GM18858 (cell line): ENCODE measurements around the gene CDH23.

Source experiments
- ATAC-seq: cut with Tn5 transposase; IDR thresholded peaks from one replicate; pipeline ENCODE4 v1.9.1; 2021; ENCODE audit not compliant: unreplicated experiment

Gene CDH23

GRCh38 chr10:71531485-71532446 lies 135.0 kb downstream of the CDH23 start:
- no peak for ATAC-seq

GRCh38 chr10:71532878-71533277 lies 136.2 kb downstream of the CDH23 start:
- no peak for ATAC-seq

DNA sequence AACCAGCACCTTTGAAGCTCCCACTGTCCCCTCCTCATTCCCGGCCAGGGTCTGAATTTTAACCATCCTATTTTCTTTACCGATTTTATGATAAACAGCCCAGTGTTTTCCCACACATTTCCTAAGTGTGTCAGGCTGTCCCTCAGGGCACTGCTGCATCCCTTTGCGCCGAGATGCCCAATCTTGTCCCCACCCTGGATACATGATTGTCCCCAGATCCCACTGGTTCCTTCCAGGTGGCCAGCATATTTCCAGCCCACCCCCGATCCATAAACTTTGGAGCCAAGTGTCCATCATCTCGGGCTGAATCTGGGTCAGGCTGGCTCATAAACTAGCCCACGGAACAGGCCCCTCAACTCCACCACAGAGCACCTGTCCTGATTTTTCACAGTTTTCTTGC lies 137.2 kb downstream of the CDH23 start:
- ATAC-seq = no peak

DNA sequence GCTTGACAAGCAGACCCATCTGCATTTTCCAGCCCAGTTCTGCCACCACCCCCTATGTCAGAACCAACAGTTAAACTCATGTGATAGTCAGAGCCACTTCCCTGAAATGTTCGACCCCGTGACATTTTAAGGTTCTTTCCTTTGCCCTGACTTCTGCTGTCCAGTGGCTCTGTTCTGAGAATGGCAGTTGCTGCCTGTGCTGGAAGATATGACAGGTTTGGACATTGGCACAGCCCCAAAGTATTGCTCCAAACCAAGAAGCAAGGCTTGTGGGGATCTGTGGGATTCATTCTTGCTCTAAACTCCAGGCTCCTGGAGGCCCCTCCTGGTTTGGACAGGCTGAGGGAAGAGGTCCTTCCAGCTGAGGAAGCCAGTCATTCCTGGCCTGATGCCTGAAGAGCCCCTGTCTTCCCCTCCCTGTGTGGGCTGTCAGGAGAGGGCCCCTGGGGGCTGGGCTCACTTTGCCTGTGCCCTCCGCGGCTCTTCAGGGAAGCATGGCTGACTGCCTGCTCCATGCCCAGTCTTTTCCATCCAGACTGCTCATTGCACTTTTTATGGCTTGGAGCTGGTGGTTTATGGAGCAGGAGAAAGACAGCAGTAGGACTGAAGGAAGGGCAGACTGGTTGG lies 138.0 kb downstream of the CDH23 start:
- no peak for ATAC-seq

DNA sequence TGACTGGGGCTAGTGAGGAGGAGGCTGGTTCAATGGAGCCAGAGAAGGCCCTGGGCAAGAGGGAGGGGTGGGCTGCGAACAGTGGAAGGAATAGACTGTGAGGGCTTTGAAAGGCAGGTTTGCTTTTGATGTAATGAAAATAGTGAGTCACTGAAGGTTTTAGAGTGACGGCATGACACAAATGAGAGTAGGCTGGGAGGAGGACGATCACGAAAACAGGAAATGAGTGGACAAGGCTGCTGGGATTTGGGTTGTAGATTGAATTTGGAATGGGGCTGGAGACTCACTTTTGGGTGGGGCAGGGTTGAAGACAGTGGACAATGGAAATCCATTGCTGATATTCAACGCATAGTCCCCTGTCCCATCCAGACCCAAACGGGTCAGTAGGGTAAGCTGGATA lies 139.6 kb downstream of the CDH23 start:
- ATAC-seq = no peak

DNA sequence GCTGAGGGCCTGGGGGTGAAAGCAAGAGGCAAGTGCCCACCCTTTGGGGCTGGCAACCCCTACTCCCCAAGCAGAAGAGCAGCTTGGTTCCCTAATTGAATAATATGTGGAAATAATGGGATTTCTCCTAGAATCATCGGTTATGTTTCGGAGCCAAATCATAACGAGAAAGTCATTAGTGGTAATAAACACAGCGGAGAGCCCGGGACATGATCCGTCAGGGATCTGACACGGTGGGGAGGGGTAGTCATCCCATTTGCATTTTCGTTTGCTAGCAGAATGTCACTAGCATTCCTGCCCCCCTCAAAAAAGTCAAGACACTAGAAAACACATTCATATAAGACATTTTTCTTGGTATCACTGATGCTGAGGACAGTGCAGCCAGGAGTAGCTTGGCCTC lies 140.4 kb downstream of the CDH23 start:
- ATAC-seq = no peak

DNA sequence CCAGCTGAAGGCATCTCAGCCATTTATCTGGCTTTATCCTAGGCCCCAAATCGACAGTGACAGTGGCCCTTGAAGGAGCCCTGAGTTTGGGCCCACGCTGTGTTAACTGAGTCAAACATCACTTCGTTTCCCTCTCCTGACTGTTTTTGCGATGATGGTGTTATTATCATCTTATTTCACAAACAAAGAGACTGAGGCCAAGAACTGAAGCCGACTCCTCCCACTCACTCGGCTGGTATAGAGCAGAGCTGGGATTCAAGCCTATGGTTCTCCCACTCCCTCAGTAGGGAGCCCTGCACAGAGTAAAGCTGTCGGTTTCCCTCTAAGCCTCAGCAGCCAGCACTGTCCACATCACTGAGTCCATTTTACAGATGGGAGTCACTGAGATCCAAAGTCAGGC lies 141.0 kb downstream of the CDH23 start:
- ATAC-seq = no peak

- ATAC-seq = no peak
Observed at GRCh38 chr10:71538608-71539260, 142.0 kb downstream of the CDH23 start.

DNA sequence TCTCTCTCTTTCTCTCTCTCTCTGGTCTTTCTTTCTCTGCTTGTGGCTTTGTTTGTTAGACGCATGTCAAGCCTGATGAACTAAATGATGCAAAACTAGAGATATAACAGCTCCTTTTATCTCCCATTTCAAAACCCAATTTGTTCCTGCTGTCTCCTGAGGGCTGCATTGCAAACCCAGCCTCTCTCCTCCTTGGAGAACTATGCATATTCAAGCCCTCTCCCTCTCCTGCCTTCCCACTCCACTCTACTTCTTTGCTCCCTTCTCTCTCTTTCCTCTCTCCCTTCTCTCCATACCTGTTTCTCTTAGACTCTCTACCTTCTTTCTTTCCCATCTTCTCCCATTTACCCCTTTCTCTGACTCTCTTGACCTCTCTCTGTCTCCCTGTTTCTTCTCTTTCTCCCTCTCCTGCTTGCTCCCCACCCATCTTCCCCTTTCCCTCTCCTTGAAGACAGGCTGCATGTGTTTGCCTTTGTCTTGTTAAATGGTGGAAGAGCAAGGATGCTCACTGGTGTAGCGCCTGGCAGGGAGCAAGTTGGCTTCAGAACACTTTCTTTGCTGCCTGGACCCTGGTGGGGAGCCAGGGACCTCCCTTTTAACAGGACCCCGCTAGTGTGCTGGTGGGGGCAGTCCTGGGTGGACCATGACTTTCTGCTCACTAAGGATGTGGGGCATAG lies 142.9 kb downstream of the CDH23 start:
- ATAC-seq = no peak

GRCh38 chr10:71542478-71542877 lies 145.8 kb downstream of the CDH23 start:
- no peak for ATAC-seq

DNA sequence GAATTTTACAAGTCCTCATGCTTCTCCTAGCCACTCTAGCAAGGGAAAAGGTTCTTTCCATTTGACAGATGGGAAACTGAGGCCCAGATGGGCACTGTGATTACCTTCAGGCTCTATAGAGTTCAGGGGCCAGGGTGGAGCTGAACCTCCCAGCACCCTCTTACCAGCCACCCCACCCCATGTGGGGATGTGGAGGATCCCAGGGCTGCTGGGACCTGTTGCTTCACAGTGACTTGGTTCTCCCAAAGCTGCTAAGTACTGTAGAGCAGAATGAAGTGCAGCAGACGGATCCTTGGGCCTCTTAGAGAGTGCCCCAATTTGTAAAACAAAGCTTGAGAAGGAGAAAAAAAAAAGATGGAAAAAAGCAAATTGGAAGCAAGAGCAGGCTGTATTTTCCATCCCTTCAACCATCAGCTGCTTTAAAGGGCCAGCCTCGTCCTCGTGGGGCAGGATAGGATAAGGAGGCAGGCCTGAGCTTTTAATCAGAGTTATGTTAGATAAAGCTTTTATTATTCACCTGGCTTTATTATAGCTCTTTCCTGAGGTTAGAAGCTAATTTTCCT lies 147.0 kb downstream of the CDH23 start:
- ATAC-seq = no peak

DNA sequence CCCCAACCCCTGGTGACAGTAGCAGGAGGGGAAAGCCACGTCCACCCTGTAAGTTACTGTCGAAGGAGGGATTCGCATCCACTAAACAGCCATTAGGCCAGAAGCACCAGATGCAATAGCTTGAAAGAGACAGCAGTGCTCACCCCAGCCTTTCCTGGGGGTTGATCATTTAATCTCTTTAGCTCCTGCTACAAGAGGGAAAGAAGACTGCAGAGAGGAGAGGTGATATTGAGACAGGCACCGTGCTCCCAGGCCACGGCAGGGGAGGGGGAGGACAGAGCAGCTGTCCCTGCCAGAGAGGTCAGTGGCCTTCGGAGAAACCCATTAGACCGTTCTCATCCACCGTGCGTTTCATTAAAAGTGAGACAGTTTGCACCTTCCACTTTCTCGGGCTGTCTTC lies 148.3 kb downstream of the CDH23 start:
- ATAC-seq = no peak

DNA sequence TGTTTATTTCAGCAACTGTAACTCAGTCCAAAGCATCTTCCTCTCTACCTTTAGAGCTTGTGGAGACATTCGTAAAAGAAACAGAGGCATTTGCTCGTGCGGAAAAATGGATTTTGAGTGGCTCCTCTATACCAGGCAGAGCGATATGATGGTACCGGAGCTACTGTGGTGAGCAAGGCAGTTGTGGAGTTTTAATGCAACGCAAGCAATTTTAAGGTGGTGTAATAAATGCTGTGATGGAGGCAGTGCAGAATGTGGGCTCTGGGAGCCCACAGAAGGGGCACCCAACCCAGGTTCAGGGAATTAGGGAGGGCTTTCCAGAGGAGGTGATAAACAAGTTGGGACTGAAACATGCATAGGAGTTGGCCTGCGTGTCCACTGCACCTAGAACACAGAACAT lies 149.5 kb downstream of the CDH23 start:
- no peak for ATAC-seq

GRCh38 chr10:71547312-71547711 lies 150.6 kb downstream of the CDH23 start:
- no peak for ATAC-seq

DNA sequence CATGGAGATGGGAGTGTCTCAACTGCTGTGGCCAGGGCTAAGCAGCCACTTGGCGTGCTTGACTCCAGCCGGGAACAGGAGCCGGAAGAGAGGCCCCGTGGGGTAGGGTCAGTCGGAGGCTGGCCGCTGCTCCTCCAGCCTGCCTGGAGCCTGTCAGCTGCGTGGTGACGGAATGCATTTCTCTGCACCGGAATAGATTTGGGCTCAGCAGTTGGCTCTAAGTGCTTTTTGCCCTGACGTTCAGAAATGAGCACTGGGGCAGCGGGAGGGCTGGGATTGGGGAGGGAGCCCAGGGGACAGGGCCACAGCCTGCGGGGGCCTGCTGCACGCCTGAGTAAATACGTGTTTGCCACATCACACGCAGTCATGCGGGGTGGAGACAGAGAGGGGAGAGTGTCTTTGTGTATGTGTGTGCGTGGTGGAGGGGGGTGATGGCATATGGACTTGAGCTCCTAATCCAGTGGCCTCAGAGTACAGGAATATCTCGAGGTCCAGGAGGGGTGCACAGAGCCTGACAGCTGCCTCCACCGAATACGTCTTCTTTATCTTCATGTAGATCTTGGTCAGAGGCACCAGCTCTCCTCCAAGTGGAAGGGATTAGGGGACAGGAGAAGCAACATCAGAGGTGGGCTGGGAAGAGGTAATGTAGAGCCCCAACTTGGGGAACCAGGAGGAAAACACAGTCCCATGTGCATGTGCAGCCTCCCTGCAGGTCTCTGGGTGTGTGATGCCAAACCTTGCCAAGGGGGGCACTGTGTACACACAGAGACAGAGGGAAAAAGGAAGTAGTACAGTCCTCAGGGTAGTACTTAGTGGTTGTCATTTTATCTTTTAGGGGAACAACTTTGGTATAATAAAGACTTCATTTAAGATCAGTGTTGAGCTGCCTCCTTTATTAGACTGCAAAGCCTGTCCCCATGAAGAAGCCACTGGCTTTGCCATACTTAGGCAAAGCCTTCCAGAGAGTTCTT lies 151.4 kb downstream of the CDH23 start:
- ATAC-seq = no peak

DNA sequence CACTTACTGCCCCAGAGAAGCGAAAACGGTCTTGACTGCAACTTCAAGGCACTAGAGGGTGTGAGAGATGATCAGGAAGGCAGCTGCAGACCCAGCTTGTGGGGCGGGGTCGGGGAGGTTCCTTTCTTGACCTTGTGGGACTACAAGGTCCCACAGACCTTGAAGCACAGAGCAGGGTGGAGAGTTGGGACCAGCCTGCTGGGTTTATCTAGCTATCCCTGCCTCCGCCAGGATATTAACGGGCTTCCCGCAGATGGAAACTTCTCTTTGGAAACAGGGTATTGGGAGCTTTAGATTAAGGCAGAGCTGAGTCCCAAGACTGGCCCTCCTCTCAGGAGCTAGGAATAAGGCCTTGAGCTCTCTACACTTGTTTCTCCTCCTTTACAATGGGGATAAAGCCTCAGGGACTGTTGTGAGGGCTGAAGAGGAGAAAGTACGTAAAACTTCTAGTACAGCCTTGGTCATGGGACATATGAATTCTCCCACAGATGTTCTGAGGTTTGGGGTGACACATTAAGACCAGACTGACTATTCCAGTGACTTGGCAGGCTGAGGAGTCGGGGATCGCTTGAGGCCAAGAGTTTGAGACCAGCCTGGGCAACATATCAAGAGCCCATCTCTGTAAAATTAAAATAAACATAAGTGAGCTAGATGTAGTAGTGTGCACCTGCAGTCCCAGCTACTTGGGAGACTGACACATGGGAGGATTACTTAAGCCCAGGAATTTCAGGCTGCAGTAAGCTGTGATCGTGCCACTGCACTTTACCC lies 153.2 kb downstream of the CDH23 start:
- ATAC-seq = no peak

GRCh38 chr10:71550628-71551027 lies 153.9 kb downstream of the CDH23 start:
- ATAC-seq = no peak

DNA sequence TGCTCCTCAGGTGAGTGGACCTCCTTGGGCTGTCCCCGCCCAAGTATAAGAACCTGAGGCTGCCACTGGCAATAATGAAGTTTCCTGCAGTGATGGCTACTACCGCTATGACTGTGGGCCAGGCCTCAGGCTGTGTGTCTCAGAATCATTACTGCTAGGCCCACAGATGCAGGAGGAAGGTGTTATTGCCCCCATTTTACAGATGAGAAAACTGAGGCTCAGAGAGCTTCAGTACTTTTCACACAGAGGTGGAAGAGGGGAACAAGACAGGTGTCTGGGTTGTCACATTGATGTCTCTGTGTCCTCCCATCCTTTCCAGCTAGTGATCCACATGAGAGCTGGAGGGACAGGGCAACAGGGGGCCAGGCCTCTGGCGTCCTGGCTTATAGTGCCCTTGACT lies 155.2 kb downstream of the CDH23 start:
- ATAC-seq = no peak

DNA sequence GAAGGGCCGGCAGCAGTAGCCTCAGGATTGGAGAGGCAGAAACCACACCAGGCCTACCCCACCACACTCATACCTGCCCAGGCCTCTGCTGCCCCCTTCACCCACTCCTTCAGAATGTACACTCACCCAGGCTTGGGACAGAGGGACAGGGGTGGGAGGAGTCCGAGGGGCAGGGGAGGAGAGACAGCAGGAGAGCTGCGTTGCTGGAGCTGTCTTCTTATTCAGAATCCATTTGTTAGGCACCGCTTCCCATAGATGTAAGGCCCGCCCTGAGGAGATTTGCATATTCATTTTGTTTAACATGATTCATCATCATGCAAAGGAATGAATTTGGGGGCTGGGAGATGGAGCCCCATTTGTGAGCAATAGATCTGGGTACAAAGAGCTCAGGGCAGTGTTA lies 156.7 kb downstream of the CDH23 start:
- no peak for ATAC-seq
